K562 (cell line): ENCODE results near the gene CTTNBP2. TPM values are rescaled to one million over a fixed set of nuclear protein-coding genes. Genes with fewer than 3 reads are reported as not detected.
A peak's percentile ranks its signal among the peaks of the same experiment; 100 is the strongest.

Source experiments
- ATAC-seq: fragments of 200-7000 bp; cut with Tn5 transposase; 3 replicates; pipeline ENCODE4 v1.9.1; 2020; ENCODE audit warnings: moderate library complexity
- BruUV-seq: library from RNA; stranded (reverse); fragments of 400-500 nt; replicated peaks from 2 replicates; lab custom pipeline; 2021; lab: Mats Ljungman, UMichigan
- CTCF ChIA-PET: fragments of 300-600 bp; formaldehyde crosslinking; extraction: SDS; loops from one replicate; lab custom pipeline; 2021; ENCODE audit warnings: low intra/inter-chr PET ratio; lab: Yijun Ruan, JAX
- POLR2A ChIA-PET: fragments of 300-600, 350-650 bp; sonication (Branson Sonifier 250); formaldehyde crosslinking; extraction: SDS; loops from one replicate; lab custom pipeline; 2021; ENCODE audit warnings: antibody characterized with exemption, inconsistent platforms; lab: Yijun Ruan, JAX
- DNase-seq, 4 experiments: peaks; one replicate each; pipeline versions ENCODE4 v3.0.0 to v3.0.0-alpha.2; 2011 to 2018; ENCODE audit warnings: low spot score in 3 of 4, mixed read lengths in 3 of 4; ENCODE audit errors: extremely low read depth in 1 of 4
- FAIRE-seq: peaks from 2 replicates; lab custom pipeline; 2011; peaks lifted over from hg19 to GRCh38; lab: Jason Lieb, UNC
- H2AFZ ChIP-seq: 2 replicates; pipeline ENCODE4 v1.6.0; 2011; ENCODE audit warnings: low read depth, low read length, control low read depth, inconsistent platforms
- H3K27ac ChIP-seq: fragments of 200-600 bp; 3 replicates; pipeline ENCODE4 v1.8.0; 2011; ENCODE audit warnings: low read depth, mild to moderate bottlenecking, control low read depth, inconsistent platforms, low read length, moderate library complexity, mixed read lengths; ENCODE audit errors: extremely low read depth
- H3K27me3 ChIP-seq, 2 experiments: fragments of 300-600 bp in 1 of 2; 2 replicates in 1 of 2; 3 replicates in 1 of 2; pipeline versions ENCODE4 v1.6.0 to v1.8.0; 2011; ENCODE audit warnings: inconsistent platforms in 2 of 2, low read length in 2 of 2, mild to moderate bottlenecking in 1 of 2, mixed read lengths in 1 of 2, moderate library complexity in 1 of 2; ENCODE audit not compliant: control insufficient read depth in 2 of 2, insufficient read depth in 2 of 2
- H3K36me3 ChIP-seq: fragments of 300-600 bp; 3 replicates; pipeline ENCODE4 v1.8.0; 2011; ENCODE audit warnings: mild to moderate bottlenecking, low read length, inconsistent platforms; ENCODE audit not compliant: control insufficient read depth, insufficient read depth
- H3K4me1 ChIP-seq, 2 experiments: fragments of 200-600 bp in 1 of 2; replicated peaks in 1 of 2; 2 replicates in 1 of 2; 3 replicates in 1 of 2; pipeline versions ENCODE4 v1.5.1 to v1.8.0; 2011; ENCODE audit warnings: inconsistent platforms in 2 of 2, low read length in 2 of 2, mild to moderate bottlenecking in 1 of 2, mixed read lengths in 1 of 2, moderate library complexity in 1 of 2; ENCODE audit not compliant: control insufficient read depth in 2 of 2, insufficient read depth in 2 of 2
- H3K4me2 ChIP-seq: 2 replicates; pipeline ENCODE4 v1.6.1; 2011; ENCODE audit warnings: low read length, control low read depth, inconsistent platforms, mixed read lengths; ENCODE audit not compliant: insufficient read depth
- H3K4me3 ChIP-seq: fragments of 200-600 bp; sonication (generic), shearing (Covaris generic); 2 replicates; pipeline ENCODE4 v1.5.1; 2016; ENCODE audit warnings: control low read depth, inconsistent platforms
- H3K79me2 ChIP-seq: fragments of 200-600 bp; 3 replicates; pipeline ENCODE4 v1.8.0; 2011; ENCODE audit warnings: low read length, inconsistent platforms; ENCODE audit not compliant: control insufficient read depth, insufficient read depth
- H3K9ac ChIP-seq, 2 experiments: 2 replicates each; pipeline versions ENCODE4 v1.6.0 to v1.6.1; 2011; ENCODE audit warnings: low read depth in 2 of 2, low read length in 2 of 2, control low read depth in 1 of 2, inconsistent platforms in 1 of 2, mild to moderate bottlenecking in 1 of 2, mixed read lengths in 1 of 2; ENCODE audit not compliant: insufficient read depth in 1 of 2
- H3K9me1 ChIP-seq: one replicate; pipeline ENCODE4 v1.6.0; 2011; ENCODE audit warnings: inconsistent platforms, mild to moderate bottlenecking, low read length, moderate library complexity; ENCODE audit not compliant: control insufficient read depth, insufficient read depth
- H3K9me3 ChIP-seq: replicated peaks from 2 replicates; pipeline ENCODE4 v1.5.1; 2011; ENCODE audit warnings: low read depth, low read length, inconsistent platforms; ENCODE audit not compliant: control insufficient read depth, insufficient read depth
- H4K20me1 ChIP-seq: replicated peaks from 2 replicates; pipeline ENCODE4 v1.6.1; 2011; ENCODE audit warnings: low read length, inconsistent platforms, mixed read lengths; ENCODE audit not compliant: control insufficient read depth, insufficient read depth
- BACH1 ChIP-seq: fragments of 200-800 bp; sonication (Bioruptor generic); IDR thresholded peaks from 2 replicates; pipeline ENCODE4 v1.6.1; 2016; ENCODE audit warnings: missing genetic modification characterization, missing compliant biosample characterization
- C11orf30 ChIP-seq: fragments of 450-650 bp; IDR thresholded peaks from 2 replicates; pipeline ENCODE4 v1.6.1; 2016; ENCODE audit warnings: low read depth, mild to moderate bottlenecking
- CHD1 ChIP-seq: fragments of 200-600 bp; sonication (generic); IDR thresholded peaks from one replicate; pipeline ENCODE4 v1.6.1; 2012; ENCODE audit warnings: mild to moderate bottlenecking, moderate library complexity, low read length, inconsistent platforms
- FOXA3 ChIP-seq, 2 experiments: fragments of 450-650 bp in 1 of 2; sonication (generic) in 1 of 2; formaldehyde crosslinking; IDR thresholded peaks in 1 of 2; conservative IDR thresholded peaks in 1 of 2; 2 replicates each; pipeline versions ENCODE4 v1.4.0 to v1.8.0; 2020 to 2022; ENCODE audit warnings: mild to moderate bottlenecking in 2 of 2, missing genetic modification reagents in 1 of 2
- JUN ChIP-seq, 2 experiments: sonication (generic) in 1 of 2; formaldehyde crosslinking in 1 of 2; IDR thresholded peaks; 2 replicates each; pipeline versions ENCODE4 v1.6.1 to v1.8.0; 2012 to 2022; ENCODE audit warnings: borderline replicate concordance in 2 of 2, mild to moderate bottlenecking in 2 of 2, improper control_type of control experiment in 1 of 2, low read depth in 1 of 2, low read length in 1 of 2, missing genetic modification reagents in 1 of 2
- JUND ChIP-seq, 2 experiments: IDR thresholded peaks; 2 replicates in 1 of 2; 3 replicates in 1 of 2; pipeline ENCODE4 v1.6.1; 2011; ENCODE audit warnings: borderline replicate concordance in 2 of 2, low read depth in 2 of 2, low read length in 2 of 2, improper control_type of control experiment in 1 of 2, missing biosample characterization in 1 of 2, missing genetic modification characterization in 1 of 2, missing genetic modification reagents in 1 of 2
- LEF1 ChIP-seq: fragments of 450-650 bp; IDR thresholded peaks from 2 replicates; pipeline ENCODE4 v1.6.1; 2016; ENCODE audit warnings: mild to moderate bottlenecking
- MAFF ChIP-seq: IDR thresholded peaks from 2 replicates; pipeline ENCODE4 v1.6.1; 2012; ENCODE audit warnings: low read length, improper control_type of control experiment
- MAFG ChIP-seq: fragments of 450-650 bp; conservative IDR thresholded peaks from 2 replicates; pipeline ENCODE4 v1.6.1; 2016; ENCODE audit warnings: missing genetic modification characterization, missing compliant biosample characterization
- MAFK ChIP-seq: IDR thresholded peaks from 2 replicates; pipeline ENCODE4 v1.6.1; 2011; ENCODE audit warnings: low read length, improper control_type of control experiment
- MXI1 ChIP-seq: IDR thresholded peaks from 2 replicates; pipeline ENCODE4 v1.6.1; 2011; ENCODE audit warnings: low read depth, mild to moderate bottlenecking, improper control_type of control experiment, low read length
- NFE2 ChIP-seq: IDR thresholded peaks from 2 replicates; pipeline ENCODE4 v1.6.1; 2014; ENCODE audit warnings: antibody characterized with exemption, low read depth
- SIN3A ChIP-seq, 2 experiments: fragments of 150-350 bp in 1 of 2; IDR thresholded peaks; 2 replicates each; pipeline ENCODE4 v1.6.1; 2011 to 2016; ENCODE audit warnings: borderline replicate concordance in 2 of 2, low read depth in 2 of 2, low read length in 2 of 2, mild to moderate bottlenecking in 2 of 2, moderate library complexity in 2 of 2; ENCODE audit not compliant: control insufficient read depth in 1 of 2
- TAF9B ChIP-seq: fragments of 450-650 bp; IDR thresholded peaks from 2 replicates; pipeline ENCODE4 v1.6.1; 2018; ENCODE audit warnings: mild to moderate bottlenecking; ENCODE audit not compliant: partially characterized antibody
- ZNF316 ChIP-seq: fragments of 450-650 bp; IDR thresholded peaks from 2 replicates; pipeline ENCODE4 v1.6.1; 2016
- ZNF431 ChIP-seq: sonication (generic); formaldehyde crosslinking; IDR thresholded peaks from 2 replicates; pipeline ENCODE4 v1.8.0; 2022; ENCODE audit warnings: mild to moderate bottlenecking, missing genetic modification reagents
- WGBS: fragments of 100-300 bp; shearing (Covaris generic); methylation state at CpG from one replicate; pipeline ENCODE4 v1.1.6; 2016; ENCODE audit warnings: low coverage, mixed read lengths; ENCODE audit not compliant: insufficient coverage; ENCODE audit errors: missing lambda C conversion rate; 5-methylcytosine and 5-hydroxymethylcytosine counted together
- in situ Hi-C: fragments of 300-500 bp; cut with MboI; formaldehyde crosslinking; loops from 4 replicates; pipeline ENCODE4 v1.15.0; 2018; ENCODE audit warnings: inconsistent platforms, mixed read lengths
- intact Hi-C: fragments of 100-400 bp; cut with micrococcal nuclease; formaldehyde crosslinking; loops from 2 replicates; pipeline ENCODE4 v1.14.2; 2022
- polyA plus RNA-seq, 8 experiments: library from polyadenylated mRNA; depleted of rRNA in 4 of 8; stranded (reverse) in 5 of 8; unstranded in 3 of 8; fragments of >200 nt; fragmentation: Nextera tagmentation in 2 of 8; fragmentation: Illumina TruSeq in 1 of 8; extraction: Ambion mirVana in 2 of 8; extraction: Trizol in 1 of 8; gene quantifications; 2 replicates each; pipeline versions ENCODE4 v1.2.1 to v1.2.3, GENCODE V29; 2011 to 2014; ENCODE audit warnings: inconsistent platforms in 1 of 8, missing spikeins in 1 of 8
- total RNA-seq, 7 experiments: library from RNA; depleted of rRNA in 6 of 7; stranded (reverse); fragments of >200 nt in 6 of 7; fragmentation: Illumina TruSeq in 2 of 7; extraction: Trizol in 2 of 7; gene quantifications; 2 replicates each; pipeline versions ENCODE4 v1.2.1 to v1.2.3, GENCODE V29; 2011 to 2021; ENCODE audit warnings: low replicate concordance in 1 of 7
- TF ChIP-seq, protein P1 (sequence below): fragments of 450-650 bp; formaldehyde crosslinking; IDR thresholded peaks from 2 replicates; pipeline ENCODE4 v1.4.0; 2020; ENCODE audit warnings: mild to moderate bottlenecking, moderate library complexity
- TF ChIP-seq, protein P2 (sequence below), 2 experiments: fragments of 450-650 bp; conservative IDR thresholded peaks; 2 replicates each; pipeline ENCODE4 v1.6.1; 2017; ENCODE audit warnings: mild to moderate bottlenecking in 2 of 2, moderate library complexity in 2 of 2

Gene CTTNBP2
- total and polyA plus RNA-seq, 9 of the 15 experiments (the other 6 are each of a cell fraction or from before 2014, with no cell fraction given), result 0.05 TPM; not detected in 8

DNA sequence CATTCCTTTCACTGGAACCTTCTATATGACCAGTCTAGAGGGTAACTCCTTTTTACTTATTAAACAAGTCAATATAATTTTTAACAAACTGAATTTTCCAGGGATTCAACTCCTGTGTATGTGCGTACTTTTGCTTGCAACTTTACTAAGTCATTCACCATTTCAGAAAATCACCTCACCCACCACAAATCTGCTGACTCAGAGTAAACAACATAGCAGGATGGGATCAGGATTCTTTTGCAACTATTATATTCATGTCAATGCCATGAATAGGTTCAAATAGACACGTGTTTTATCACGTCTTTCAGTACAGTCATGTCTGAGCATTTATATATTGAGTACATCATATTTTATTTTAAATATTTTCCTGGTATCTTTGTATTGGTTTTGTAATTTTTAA, 14.5 kb downstream of the CTTNBP2 start:
- in situ Hi-C loops, result no loop called here
- no TSS peak for BruUV-seq
- DNase-seq, result no peak
- ATAC-seq, result no peak
- H3K36me3 ChIP-seq, result no peaks in the 10 kb centered on the region
- intact Hi-C loops, result no loop called here
- no peak overlapping the region for H3K4me2 ChIP-seq
- no peak overlapping the region for H3K4me3 ChIP-seq
- FAIRE-seq, result no peak
- H3K4me1 ChIP-seq, result 0 out of 5 replicates have a peak, but pooled peaks cover 0 to 6% of the 10 kb centered on the region in 2 experiments
- no peak for TF ChIP-seq ZNF431
- TF ChIP-seq, protein P1, sequence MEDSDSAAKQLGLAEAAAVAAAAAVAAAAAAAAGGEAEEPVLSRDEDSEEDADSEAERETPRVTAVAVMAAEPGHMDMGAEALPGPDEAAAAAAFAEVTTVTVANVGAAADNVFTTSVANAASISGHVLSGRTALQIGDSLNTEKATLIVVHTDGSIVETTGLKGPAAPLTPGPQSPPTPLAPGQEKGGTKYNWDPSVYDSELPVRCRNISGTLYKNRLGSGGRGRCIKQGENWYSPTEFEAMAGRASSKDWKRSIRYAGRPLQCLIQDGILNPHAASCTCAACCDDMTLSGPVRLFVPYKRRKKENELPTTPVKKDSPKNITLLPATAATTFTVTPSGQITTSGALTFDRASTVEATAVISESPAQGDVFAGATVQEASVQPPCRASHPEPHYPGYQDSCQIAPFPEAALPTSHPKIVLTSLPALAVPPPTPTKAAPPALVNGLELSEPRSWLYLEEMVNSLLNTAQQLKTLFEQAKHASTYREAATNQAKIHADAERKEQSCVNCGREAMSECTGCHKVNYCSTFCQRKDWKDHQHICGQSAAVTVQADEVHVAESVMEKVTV (CRISPR knock-in tag), result no peak
- TF ChIP-seq JUND (IDR thresholded peaks at IDR 0.05; ENCODE audit: borderline replicate concordance, low read depth, low read length), result peak; percentile 6; the same call in 1 of the 2 replicates
- no peak for TF ChIP-seq JUND (tag; IDR thresholded peaks at IDR 0.05; ENCODE audit: borderline replicate concordance, low read depth, low read length)
- peak in 1 of 2 experiments; percentile 68; a peak in 2 of 4 replicates for TF ChIP-seq FOXA3 (CRISPR knock-in tag; conservative IDR thresholded peaks at IDR 0.05 in 1 of 2, IDR thresholded peaks at IDR 0.05 in 1 of 2)
- TF ChIP-seq BACH1, result peak; percentile 37; the same call in 1 of the 2 replicates
- peak; percentile 98 for TF ChIP-seq MAFF
- TF ChIP-seq, protein P2, sequence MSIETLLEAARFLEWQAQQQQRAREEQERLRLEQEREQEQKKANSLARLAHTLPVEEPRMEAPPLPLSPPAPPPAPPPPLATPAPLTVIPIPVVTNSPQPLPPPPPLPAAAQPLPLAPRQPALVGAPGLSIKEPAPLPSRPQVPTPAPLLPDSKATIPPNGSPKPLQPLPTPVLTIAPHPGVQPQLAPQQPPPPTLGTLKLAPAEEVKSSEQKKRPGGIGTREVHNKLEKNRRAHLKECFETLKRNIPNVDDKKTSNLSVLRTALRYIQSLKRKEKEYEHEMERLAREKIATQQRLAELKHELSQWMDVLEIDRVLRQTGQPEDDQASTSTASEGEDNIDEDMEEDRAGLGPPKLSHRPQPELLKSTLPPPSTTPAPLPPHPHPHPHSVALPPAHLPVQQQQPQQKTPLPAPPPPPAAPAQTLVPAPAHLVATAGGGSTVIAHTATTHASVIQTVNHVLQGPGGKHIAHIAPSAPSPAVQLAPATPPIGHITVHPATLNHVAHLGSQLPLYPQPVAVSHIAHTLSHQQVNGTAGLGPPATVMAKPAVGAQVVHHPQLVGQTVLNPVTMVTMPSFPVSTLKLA (conservative IDR thresholded peaks at IDR 0.05), result no peak
- TF ChIP-seq MXI1, result no peak
- peak; percentile 95 for TF ChIP-seq MAFG (tag)
- TF ChIP-seq CHD1, result no peak
- TF ChIP-seq MAFK, result peak; percentile 98
- no peak for TF ChIP-seq LEF1
- TF ChIP-seq NFE2, result peak; percentile 80
- peak; percentile 97 for TF ChIP-seq C11orf30
- TF ChIP-seq SIN3A (IDR thresholded peaks at IDR 0.05; ENCODE audit: borderline replicate concordance in 2 of 2, control insufficient read depth in 1 of 2, low read depth in 2 of 2, low read length in 2 of 2), result no peak
- TF ChIP-seq ZNF316, result peak; percentile 98
- TF ChIP-seq TAF9B, result no peak
- TF ChIP-seq JUN (IDR thresholded peaks at IDR 0.05; ENCODE audit: borderline replicate concordance, low read depth, low read length), result 0 out of 2 replicates have a peak, but pooled peaks have one; percentile 21
- no peak for TF ChIP-seq JUN (CRISPR knock-in tag; IDR thresholded peaks at IDR 0.05; ENCODE audit: borderline replicate concordance)
- H3K27ac ChIP-seq, result no peak overlapping the region
- H3K9me1 ChIP-seq, result no peaks in the 10 kb centered on the region
- H2AFZ ChIP-seq, result 0 out of 2 replicates have a peak overlapping the region, but pooled peaks have one; percentile 20
- no peak overlapping the region for H3K9ac ChIP-seq
- no peaks in the 10 kb centered on the region for H3K79me2 ChIP-seq
- 6% methylated on average over 3 of the region's 3 CpGs for WGBS
- CTCF ChIA-PET, result no interaction called here
- POLR2A ChIA-PET, result no interaction called here
- peaks cover 0 to 4% of the 10 kb centered on the region in 2 experiments; a peak in 1 of 5 replicates for H3K27me3 ChIP-seq
- H3K9me3 ChIP-seq, result no peaks in the 10 kb centered on the region
- no peaks in the 10 kb centered on the region for H4K20me1 ChIP-seq
